ENCODE measurements around the gene GCSAML.

Gene GCSAML

GRCh38 chr1:247574664-247575063, 25.7 kb downstream of the GCSAML start:
- DNase-seq: no peak

DNA sequence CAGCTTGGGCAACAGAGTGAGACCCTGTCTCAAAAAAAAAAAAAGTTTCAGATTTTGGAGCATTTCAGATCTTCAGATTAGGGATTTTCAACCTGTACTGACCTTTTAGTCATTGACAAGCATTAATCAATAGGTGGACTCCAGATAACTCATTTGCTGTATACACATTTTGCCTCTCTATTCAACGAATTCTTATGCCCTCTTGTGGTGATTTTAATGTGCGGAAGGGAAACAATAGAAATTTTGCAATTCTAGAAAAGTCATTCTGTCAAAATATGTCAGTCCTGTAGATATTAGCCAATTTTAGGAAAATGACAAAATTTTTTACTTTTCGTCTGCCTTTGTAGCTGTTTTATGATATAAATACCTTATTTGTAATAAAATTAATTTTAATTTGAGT, 27.6 kb downstream of the GCSAML start:
- DNase-seq: no peak

- no peak for DNase-seq
Observed at GRCh38 chr1:247578946-247579460, 30.1 kb downstream of the GCSAML start.

GRCh38 chr1:247588060-247588459, 39.1 kb downstream of the GCSAML start, which contains the start of gene OR2G2:
Gene OR2G2, plus strand, starts transcription at chr1:247588360. Its CDS starts 0 bp downstream, at chr1:247588360.
- no peak for DNase-seq

GRCh38 chr1:247605286-247605685, 56.4 kb downstream of the GCSAML start, which contains the start of gene OR2G3:
Gene OR2G3, plus strand, starts transcription at chr1:247605586. Its CDS starts 0 bp downstream, at chr1:247605586.
- DNase-seq: no peak

DNA sequence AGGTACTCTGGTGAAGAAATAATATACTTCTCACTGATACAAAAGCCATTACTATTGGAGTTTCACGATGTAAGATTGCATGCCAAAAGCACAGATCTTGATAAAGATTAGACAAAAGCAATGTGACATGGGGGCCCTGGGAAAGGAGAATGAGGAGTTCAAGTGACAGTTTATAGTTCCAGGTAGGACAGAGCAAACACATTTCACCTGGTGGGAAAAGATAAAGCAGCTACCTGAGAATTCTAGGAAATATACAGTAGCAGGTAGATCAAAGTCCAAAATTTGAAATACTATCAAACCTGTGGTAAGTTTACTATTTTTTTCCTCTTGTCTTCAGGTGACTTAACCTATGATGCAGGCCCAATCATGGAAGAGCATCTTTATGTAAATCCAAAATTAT, 64.5 kb downstream of the GCSAML start:
- no peak for DNase-seq

DNA sequence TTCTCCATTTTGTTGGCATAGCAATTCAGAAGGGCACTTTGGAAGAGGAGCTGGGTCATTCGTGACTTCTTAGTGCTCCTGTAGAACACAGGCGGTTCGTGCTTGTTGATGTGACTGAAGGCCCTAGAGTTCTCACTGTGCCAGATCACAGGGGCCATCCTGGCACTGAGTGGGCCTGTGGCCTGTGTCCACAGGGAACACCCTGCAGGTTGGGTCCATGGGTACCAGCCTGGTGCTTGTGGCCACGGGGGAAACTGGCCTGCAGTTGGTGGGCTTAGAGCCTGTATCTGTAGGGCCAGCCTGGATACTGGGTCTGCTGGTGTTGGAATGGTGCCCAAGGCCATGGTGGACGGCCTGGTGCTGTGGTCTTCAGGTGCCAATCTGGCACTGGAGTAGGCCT, 65.7 kb downstream of the GCSAML start:
- DNase-seq: no peak

Data from KG1 (cell line).